HG02588 (cell line): ENCODE data around the gene RIN3.

Experiments used
- ATAC-seq: cut with Tn5 transposase; IDR thresholded peaks from one replicate; pipeline ENCODE4 v1.9.1; 2021; ENCODE audit warnings: mild to moderate bottlenecking, moderate library complexity; ENCODE audit not compliant: unreplicated experiment

RIN3 gene

GRCh38 chr14:92551044-92551841, 37.7 kb downstream of the RIN3 start:
- no peak for ATAC-seq

GRCh38 chr14:92552066-92552465, 38.5 kb downstream of the RIN3 start:
- ATAC-seq: no peak

- ATAC-seq: no peak
These were observed 39.9 kb downstream of the RIN3 start for GRCh38 chr14:92553438-92553837.

GRCh38 chr14:92555465-92556111, 42.0 kb downstream of the RIN3 start:
- no peak for ATAC-seq

- ATAC-seq: no peak
These were observed 42.7 kb downstream of the RIN3 start for GRCh38 chr14:92556255-92556741.

- no peak for ATAC-seq
These were observed 43.4 kb downstream of the RIN3 start for GRCh38 chr14:92556863-92557543.

GRCh38 chr14:92557544-92557912, 43.9 kb downstream of the RIN3 start:
- ATAC-seq: no peak

- ATAC-seq: no peak
These were observed 44.7 kb downstream of the RIN3 start for GRCh38 chr14:92558319-92558718.

GRCh38 chr14:92559486-92559885, 45.9 kb downstream of the RIN3 start:
- no peak for ATAC-seq

- ATAC-seq: no peak
These were observed 46.7 kb downstream of the RIN3 start for GRCh38 chr14:92560106-92560865.

GRCh38 chr14:92561906-92562479, 48.4 kb downstream of the RIN3 start:
- ATAC-seq: no peak

GRCh38 chr14:92563359-92563758, 49.8 kb downstream of the RIN3 start:
- peak; percentile 81 for ATAC-seq

GRCh38 chr14:92563765-92564285, 50.2 kb downstream of the RIN3 start:
- no peak for ATAC-seq

- ATAC-seq: no peak
These were observed 50.9 kb downstream of the RIN3 start for GRCh38 chr14:92564344-92565039.

- no peak for ATAC-seq
These were observed 51.6 kb downstream of the RIN3 start for GRCh38 chr14:92565040-92565717.

GRCh38 chr14:92565718-92566115, 52.1 kb downstream of the RIN3 start:
- no peak for ATAC-seq

- ATAC-seq: no peak
These were observed 53.7 kb downstream of the RIN3 start for GRCh38 chr14:92567173-92567725.

GRCh38 chr14:92568621-92569479, 55.3 kb downstream of the RIN3 start:
- peak; percentile 77 for ATAC-seq
